Endothelial cell of umbilical vein (primary cell): ENCODE measurements around the gene RNLS. TPM values are rescaled to one million over a fixed set of nuclear protein-coding genes. Genes with fewer than 3 reads are reported as not detected.
"Not testable (repeated sequence)": the region's sequence is repeated elsewhere in the genome, so short reads cannot be mapped to it uniquely, and the experiment has no call there.

Experiments used
- BruUV-seq: library from RNA; stranded (reverse); fragments of 400-500 nt; replicated peaks from 2 replicates; lab custom pipeline; 2021; lab: Mats Ljungman, UMichigan
- CTCF ChIA-PET: fragments of 300-600, 350-600 bp; sonication (Branson Sonifier 250); formaldehyde crosslinking; loops from one replicate; lab custom pipeline; 2021; ENCODE audit warnings: antibody characterized with exemption, inconsistent platforms; lab: Charles Lee
- POLR2A ChIA-PET: fragments of 300-600, 350-600 bp; sonication (Branson Sonifier 250); formaldehyde crosslinking; loops from one replicate; lab custom pipeline; 2021; ENCODE audit warnings: antibody characterized with exemption, inconsistent platforms; lab: Charles Lee
- DNase-seq: peaks from one replicate; pipeline ENCODE4 v3.0.0-alpha.2; 2011; ENCODE audit warnings: low read depth, low spot score
- FAIRE-seq: peaks from 2 replicates; lab custom pipeline; 2011; peaks lifted over from hg19 to GRCh38; lab: Jason Lieb, UNC
- H2AFZ ChIP-seq: 2 replicates; pipeline ENCODE4 v1.6.0; 2012; ENCODE audit warnings: low read depth, low read length, control low read depth, inconsistent platforms
- H3K27ac ChIP-seq: 2 replicates; pipeline ENCODE4 v1.5.1; 2011; ENCODE audit warnings: low read depth, mild to moderate bottlenecking, control low read depth, low read length, moderate library complexity; ENCODE audit not compliant: insufficient read depth
- H3K27me3 ChIP-seq, 2 experiments: 2 replicates each; pipeline versions ENCODE4 v1.6.0 to v1.6.1; 2011; ENCODE audit warnings: low read length in 2 of 2, mixed read lengths in 1 of 2; ENCODE audit not compliant: control insufficient read depth in 2 of 2, insufficient read depth in 2 of 2
- H3K36me3 ChIP-seq, 2 experiments: 2 replicates in 1 of 2; 3 replicates in 1 of 2; pipeline ENCODE4 v1.5.1; 2011; ENCODE audit warnings: low read length in 2 of 2, mild to moderate bottlenecking in 1 of 2, moderate library complexity in 1 of 2; ENCODE audit not compliant: control insufficient read depth in 2 of 2, insufficient read depth in 2 of 2; ENCODE audit errors: extremely low read depth in 1 of 2
- H3K4me1 ChIP-seq: 3 replicates; pipeline ENCODE4 v1.5.1; 2011; ENCODE audit warnings: mild to moderate bottlenecking, low read length; ENCODE audit not compliant: control insufficient read depth, insufficient read depth; ENCODE audit errors: extremely low read depth
- H3K4me2 ChIP-seq: 2 replicates; pipeline ENCODE4 v1.6.1; 2011; ENCODE audit warnings: low read length, control low read depth, mixed read lengths; ENCODE audit not compliant: insufficient read depth
- H3K4me3 ChIP-seq, 3 experiments: fragments of 200-600 bp in 1 of 3; sonication (generic), shearing (Covaris generic) in 1 of 3; replicated peaks in 1 of 3; 2 replicates each; pipeline ENCODE4 v1.5.1; 2011 to 2016; ENCODE audit warnings: control low read depth in 3 of 3, low read length in 3 of 3, mild to moderate bottlenecking in 2 of 3, inconsistent platforms in 1 of 3, low read depth in 1 of 3, moderate library complexity in 1 of 3; ENCODE audit not compliant: insufficient read depth in 1 of 3
- H3K79me2 ChIP-seq: 2 replicates; pipeline ENCODE4 v1.6.0; 2012; ENCODE audit warnings: low read length, inconsistent platforms; ENCODE audit not compliant: control insufficient read depth, insufficient read depth
- H3K9ac ChIP-seq: replicated peaks from 2 replicates; pipeline ENCODE3; 2011; ENCODE audit warnings: low read length, control low read depth; ENCODE audit not compliant: insufficient read depth; ENCODE audit errors: extremely low read depth
- H3K9me1 ChIP-seq: replicated peaks from 3 replicates; pipeline ENCODE4 v1.6.0; 2011; ENCODE audit warnings: mild to moderate bottlenecking, low read length; ENCODE audit not compliant: control insufficient read depth, insufficient read depth; ENCODE audit errors: extremely low read depth
- H3K9me3 ChIP-seq: replicated peaks from 2 replicates; pipeline ENCODE4 v1.5.1; 2012; ENCODE audit warnings: low read length, inconsistent platforms; ENCODE audit not compliant: control insufficient read depth, insufficient read depth
- H4K20me1 ChIP-seq: replicated peaks from 2 replicates; pipeline ENCODE3; 2011; ENCODE audit warnings: mild to moderate bottlenecking, low read length; ENCODE audit not compliant: control insufficient read depth, insufficient read depth; ENCODE audit errors: extremely low read depth
- CTCF ChIP-seq, 2 donors: IDR thresholded peaks; 1 replicate in 1 of 2; 2 replicates in 1 of 2; pipeline ENCODE4 v1.5.1; 2011; ENCODE audit warnings: low read length in 2 of 2, mild to moderate bottlenecking in 2 of 2, moderate library complexity in 2 of 2, control low read depth in 1 of 2, inconsistent platforms in 1 of 2, low read depth in 1 of 2; ENCODE audit not compliant: insufficient read depth in 1 of 2; ENCODE audit errors: extremely low read depth in 1 of 2
- EZH2 ChIP-seq: IDR thresholded peaks from 2 replicates; pipeline ENCODE4 v1.6.1; 2012; ENCODE audit warnings: borderline replicate concordance, low read depth, mild to moderate bottlenecking, moderate library complexity, low read length, inconsistent platforms; ENCODE audit not compliant: severe bottlenecking
- JUN ChIP-seq: IDR thresholded peaks from 2 replicates; pipeline ENCODE4 v1.6.1; 2011; ENCODE audit warnings: borderline replicate concordance, low read depth; ENCODE audit not compliant: insufficient read length, insufficient read depth
- POLR2A ChIP-seq: IDR thresholded peaks from 2 replicates; pipeline ENCODE4 v1.6.1; 2012; ENCODE audit warnings: low read depth, mild to moderate bottlenecking, control low read depth, low read length
- POLR2AphosphoS5 ChIP-seq: IDR thresholded peaks from 2 replicates; pipeline ENCODE4 v1.6.1; 2012; ENCODE audit warnings: low read depth, mild to moderate bottlenecking, control low read depth, low read length, moderate library complexity; ENCODE audit not compliant: insufficient read depth
- dilution Hi-C: fragments of 300-500 bp; cut with MboI; formaldehyde crosslinking; loops from one replicate; pipeline ENCODE4 v1.15.0; 2019; ENCODE audit warnings: low sequenced_read_pairs; ENCODE audit not compliant: extremely low pct_ligation_motif_present
- intact Hi-C: fragments of 100-400 bp; cut with micrococcal nuclease; formaldehyde crosslinking; loops from one replicate; pipeline ENCODE4 v1.10.0; 2022
- polyA plus RNA-seq, 4 experiments: library from polyadenylated mRNA; depleted of rRNA in 3 of 4; stranded (reverse) in 3 of 4; unstranded in 1 of 4; fragments of >200 nt; gene quantifications; 2 replicates each; pipeline versions ENCODE4 v1.2.1 to v1.2.3, GENCODE V29; 2011 to 2012; ENCODE audit warnings: missing spikeins in 1 of 4
- total RNA-seq: library from RNA; stranded (reverse); gene quantifications from 2 replicates; pipeline ENCODE4 v1.2.3, GENCODE V29; 2021

RNLS gene
- total and polyA plus RNA-seq, 2 donors (not counting 3 experiments of a cell fraction or from before 2014, with no cell fraction given), result 2.5 to 4.6 TPM

- TF ChIP-seq JUN, result no peak
- no peak for TF ChIP-seq EZH2
- no peak for TF ChIP-seq POLR2A
- no peak for TF ChIP-seq CTCF (IDR thresholded peaks at IDR 0.05; ENCODE audit: extremely low read depth in 1 of 2, insufficient read depth in 1 of 2, low read depth in 1 of 2, low read length in 2 of 2)
- TF ChIP-seq POLR2AphosphoS5, result no peak
- Histone ChIP-seq H3K79me2 (no peaks in the 10 kb centered on the region), H2AFZ (no peak overlapping the region), H3K4me3 (no peak overlapping the region), H3K36me3 (no peaks in the 10 kb centered on the region), H3K9ac (no peak overlapping the region), H3K9me1 (no peaks in the 10 kb centered on the region), H3K9me3 (no peaks in the 10 kb centered on the region), H3K4me2 (no peak overlapping the region), H3K27me3 (no peaks in the 10 kb centered on the region), H4K20me1 (no peaks in the 10 kb centered on the region), H3K4me1 (no peaks in the 10 kb centered on the region), H3K27ac (no peak overlapping the region)
- ChIA-PET CTCF (interaction anchor here (1.2 kb wide), 2 partner anchors 8 to 30 kb away, joined by 3 read pairs; no protein-coding TSS in a partner anchor), POLR2A (no interaction called here)
- no TSS peak for BruUV-seq
- dilution Hi-C loops, result no loop called here
- intact Hi-C loops, result no loop called here
- FAIRE-seq (no peak), DNase-seq (no peak)
Measured at GRCh38 chr10:88489107-88489506, 94.0 kb downstream of the RNLS start.

GRCh38 chr10:88486816-88487215 is 96.3 kb downstream of the RNLS start:
- H3K27me3 ChIP-seq, H4K20me1 ChIP-seq, FAIRE-seq, H3K4me1 ChIP-seq, DNase-seq, H3K36me3 ChIP-seq, H2AFZ ChIP-seq, CTCF ChIA-PET, H3K4me2 ChIP-seq, H3K9ac ChIP-seq, H3K27ac ChIP-seq, H3K79me2 ChIP-seq, BruUV-seq, H3K4me3 ChIP-seq, H3K9me1 ChIP-seq, intact Hi-C loops, H3K9me3 ChIP-seq, dilution Hi-C loops, POLR2A ChIA-PET: not testable (repeated sequence)
